Liver (tissue), 9 donors: ENCODE data around the gene CLCN7. TPM values are rescaled to one million over a fixed set of nuclear protein-coding genes. Genes with fewer than 3 reads are reported as not detected.

Source experiments
- DNase-seq: peaks from one replicate; pipeline ENCODE4 v3.0.0-alpha.2; 2017; ENCODE audit warnings: low spot score
- H3K27ac ChIP-seq, 2 donors: one replicate each; pipeline ENCODE4 v1.7.0; 2013; ENCODE audit warnings: inconsistent platforms in 2 of 2, low read length in 2 of 2, control low read depth in 1 of 2, low read depth in 1 of 2, mild to moderate bottlenecking in 1 of 2
- H3K27me3 ChIP-seq, 4 donors: one replicate each; pipeline versions ENCODE4 v1.6.1 to v1.7.0; 2013; ENCODE audit warnings: low read length in 3 of 4, inconsistent platforms in 1 of 4, mild to moderate bottlenecking in 1 of 4, moderate library complexity in 1 of 4; ENCODE audit not compliant: control insufficient read depth in 4 of 4, insufficient read depth in 4 of 4
- H3K36me3 ChIP-seq, 4 donors: one replicate each; pipeline versions ENCODE4 v1.6.1 to v1.7.0; 2013; ENCODE audit warnings: low read length in 3 of 4, mild to moderate bottlenecking in 3 of 4, low read depth in 1 of 4, moderate library complexity in 1 of 4; ENCODE audit not compliant: control insufficient read depth in 4 of 4, insufficient read depth in 3 of 4
- H3K4me1 ChIP-seq, 4 donors: one replicate each; pipeline versions ENCODE4 v1.6.1 to v1.7.0; 2013; ENCODE audit warnings: low read length in 3 of 4, mild to moderate bottlenecking in 3 of 4, moderate library complexity in 1 of 4; ENCODE audit not compliant: control insufficient read depth in 4 of 4, insufficient read depth in 4 of 4
- H3K4me3 ChIP-seq, 3 donors: one replicate each; pipeline versions ENCODE4 v1.6.1 to v1.7.0; 2013; ENCODE audit warnings: low read length in 3 of 3, control low read depth in 1 of 3, low read depth in 1 of 3, mild to moderate bottlenecking in 1 of 3
- H3K9ac ChIP-seq, 2 donors: one replicate each; pipeline ENCODE4 v1.7.0; 2013; ENCODE audit warnings: low read length in 2 of 2, mild to moderate bottlenecking in 2 of 2, moderate library complexity in 2 of 2, control low read depth in 1 of 2, low read depth in 1 of 2
- H3K9me3 ChIP-seq, 4 donors: one replicate each; pipeline versions ENCODE4 v1.6.1 to v1.7.0; 2013; ENCODE audit warnings: low read length in 3 of 4; ENCODE audit not compliant: control insufficient read depth in 4 of 4
- CTCF ChIP-seq: fragments of 150-350 bp; IDR thresholded peaks from 2 replicates; pipeline ENCODE4 v1.5.1; 2017; ENCODE audit warnings: improper control_type of control experiment, low read depth, low read length; ENCODE audit not compliant: missing input control
- GABPA ChIP-seq, 2 donors: IDR thresholded peaks in 1 of 2; conservative IDR thresholded peaks in 1 of 2; 2 replicates each; pipeline ENCODE4 v1.6.1; 2016; ENCODE audit warnings: antibody characterized with exemption in 2 of 2, mild to moderate bottlenecking in 1 of 2, moderate library complexity in 1 of 2
- HNF4A ChIP-seq, 2 donors: conservative IDR thresholded peaks; 2 replicates each; pipeline ENCODE4 v1.6.1; 2016; ENCODE audit warnings: antibody characterized with exemption in 2 of 2, mild to moderate bottlenecking in 2 of 2
- HNF4G ChIP-seq: IDR thresholded peaks from 2 replicates; pipeline ENCODE4 v1.6.1; 2016; ENCODE audit warnings: antibody characterized with exemption
- MAX ChIP-seq: IDR thresholded peaks from 2 replicates; pipeline ENCODE4 v1.6.1; 2016; ENCODE audit warnings: antibody characterized with exemption
- NR2F2 ChIP-seq: IDR thresholded peaks from 2 replicates; pipeline ENCODE4 v1.6.1; 2016; ENCODE audit warnings: antibody characterized with exemption
- RAD21 ChIP-seq, 2 donors: IDR thresholded peaks; 2 replicates each; pipeline ENCODE4 v1.6.1; 2016; ENCODE audit warnings: antibody characterized with exemption in 2 of 2, mild to moderate bottlenecking in 2 of 2
- RXRA ChIP-seq, 2 donors: IDR thresholded peaks; 2 replicates each; pipeline ENCODE4 v1.6.1; 2017 to 2018; ENCODE audit warnings: antibody characterized with exemption in 2 of 2, mild to moderate bottlenecking in 1 of 2
- SP1 ChIP-seq: IDR thresholded peaks from 2 replicates; pipeline ENCODE4 v1.6.1; 2018; ENCODE audit warnings: antibody characterized with exemption, mild to moderate bottlenecking
- ZBTB33 ChIP-seq: IDR thresholded peaks from 2 replicates; pipeline ENCODE4 v1.6.1; 2016; ENCODE audit warnings: antibody characterized with exemption
- WGBS: extraction: QIAGEN DNeasy Blood & Tissue Kit; methylation state at CpG from one replicate; pipeline ENCODE4 v1.1.7; 2013; 5-methylcytosine and 5-hydroxymethylcytosine counted together
- polyA plus RNA-seq, 2 donors: library from polyadenylated mRNA; stranded (reverse) in 1 of 2; unstranded in 1 of 2; fragments of 200-250 nt in 1 of 2; fragments of >200 nt in 1 of 2; fragmentation: Nextera tagmentation in 1 of 2; extraction: Ambion mirVana in 1 of 2; gene quantifications; one replicate each; pipeline versions ENCODE4 v1.2.1 to v1.2.3, GENCODE V29; 2013 to 2015
- total RNA-seq, 2 donors: library from RNA; depleted of rRNA; stranded (reverse); fragments of >200 nt; gene quantifications; one replicate each; pipeline ENCODE4 v1.2.3, GENCODE V29; 2014
- donor health status: healthy.
- donor health status: healthy.
- donor health status: healthy.
- donor health status: healthy.
- donor health status: healthy.

CLCN7 gene
- total and polyA plus RNA-seq, 4 donors: 13.9 to 36.2 (median 30.2) TPM

GRCh38 chr16:1420111-1420539, 54.7 kb downstream of the CLCN7 start:
- Histone ChIP-seq H3K27me3 (no peaks in the 10 kb centered on the region), H3K9ac (peak overlapping the region; percentile 61 to 87), H3K36me3 (peaks cover 0 to 2% (median 0%) of the 10 kb centered on the region in 4 donors), H3K9me3 (no peaks in the 10 kb centered on the region), H3K27ac (peak overlapping the region; percentile 44 to 89), H3K4me1 (peaks cover 3 to 16% (median 14%) of the 10 kb centered on the region in 4 donors), H3K4me3 (peak overlapping the region; percentile 77 to 90 (median 90))
- no peak for TF ChIP-seq SP1
- TF ChIP-seq HNF4A (conservative IDR thresholded peaks at IDR 0.05): no peak
- no peak for TF ChIP-seq CTCF
- TF ChIP-seq HNF4G: no peak
- TF ChIP-seq RXRA (IDR thresholded peaks at IDR 0.05): no peak
- TF ChIP-seq GABPA (IDR thresholded peaks at IDR 0.05 in 1 of 2, conservative IDR thresholded peaks at IDR 0.05 in 1 of 2): no peak
- DNase-seq: no peak
- 1% methylated on average over 22 of the region's 22 CpGs for WGBS

- H3K27ac ChIP-seq: no peak overlapping the region
These were observed 58.3 kb downstream of the CLCN7 start for GRCh38 chr16:1416521-1416941.

GRCh38 chr16:1414532-1415260, 60.1 kb downstream of the CLCN7 start, which contains the start of gene UNKL:
TSS of gene UNKL (minus strand) at chr16:1414704. CDS start at chr16:1414691, 13 bp downstream.
- TF ChIP-seq NR2F2 (no peak), ZBTB33 (no peak), RAD21 (IDR thresholded peaks at IDR 0.05) (no peak)
- Histone ChIP-seq H3K9ac (peak within 1 kb of the TSS in 1 of 2 donors; percentile 81), H3K9me3 (no peaks in the 10 kb centered on the region), H3K27me3 (no peaks in the 10 kb centered on the region), H3K4me1 (peaks cover 3 to 16% (median 10%) of the 10 kb centered on the region in 4 donors), H3K27ac (peak within 1 kb of the TSS; percentile 62 to 64), H3K4me3 (peak within 1 kb of the TSS; percentile 61 to 100 (median 80)), H3K36me3 (peaks cover 0 to 8% (median 5%) of the 10 kb centered on the region in 4 donors)
- DNase-seq: peak; percentile 79
- WGBS: 4% methylated on average over 72 of the region's 72 CpGs

More at GRCh38 chr16:1416521-1416941, 58.3 kb downstream of the CLCN7 start:
- Histone ChIP-seq H3K4me3 (no peak overlapping the region), H3K27me3 (no peaks in the 10 kb centered on the region), H3K9ac (no peak overlapping the region), H3K9me3 (no peaks in the 10 kb centered on the region), H3K36me3 (peaks cover 0 to 3% (median under 1%) of the 10 kb centered on the region in 4 donors), H3K4me1 (peaks cover 6 to 21% (median 18%) of the 10 kb centered on the region in 4 donors)
- 90% methylated on average over 3 of the region's 3 CpGs for WGBS
- no peak for DNase-seq
- TF ChIP-seq MAX (no peak), SP1 (no peak)
